ENCODE results near the gene RAD51. TPM values are rescaled to one million over a fixed set of nuclear protein-coding genes. Genes with fewer than 3 reads are reported as not detected.
A peak's percentile ranks its signal among the peaks of the same experiment; 100 is the strongest.

The RAD51 gene
- total RNA-seq, 2 donors from 2014 or later = 40.1 to 61.4 TPM

GRCh38 chr15:40743485-40743901 is 48.5 kb downstream of the RAD51 start:
- Mint-ChIP-seq H3K27me3 (no peaks in the 10 kb centered on the region), H3K4me3 (peak overlapping the region; percentile 71), H3K36me3 (ENCODE audit: low read depth) (peaks cover 90% of the 10 kb centered on the region), H3K9me3 (no peaks in the 10 kb centered on the region), H3K27ac (peak overlapping the region; percentile 89), H3K4me1 (peaks cover 20% of the 10 kb centered on the region)
- ATAC-seq (replicated peaks) = peak; percentile 43

GRCh38 chr15:40743921-40744814 is 49.2 kb downstream of the RAD51 start:
- Mint-ChIP-seq H3K27ac (peak overlapping the region; percentile 89), H3K36me3 (ENCODE audit: low read depth) (peaks cover 84% of the 10 kb centered on the region), H3K4me3 (peak overlapping the region; percentile 71), H3K4me1 (peaks cover 20% of the 10 kb centered on the region), H3K27me3 (no peaks in the 10 kb centered on the region), H3K9me3 (no peaks in the 10 kb centered on the region)
- ATAC-seq (replicated peaks) = peak; percentile 98

GRCh38 chr15:40744815-40745152 is 49.8 kb downstream of the RAD51 start:
- Mint-ChIP-seq H3K36me3 (ENCODE audit: low read depth) (peaks cover 83% of the 10 kb centered on the region), H3K9me3 (no peaks in the 10 kb centered on the region), H3K27me3 (no peaks in the 10 kb centered on the region)

GRCh38 chr15:40746916-40747418 is 52.0 kb downstream of the RAD51 start:
- Mint-ChIP-seq H3K4me1 (peaks cover 20% of the 10 kb centered on the region), H3K27ac (peak overlapping the region; percentile 48), H3K9me3 (no peaks in the 10 kb centered on the region), H3K27me3 (no peaks in the 10 kb centered on the region), H3K4me3 (no peak overlapping the region), H3K36me3 (ENCODE audit: low read depth) (peaks cover 85% of the 10 kb centered on the region)
- no peak for ATAC-seq (replicated peaks)

More at GRCh38 chr15:40744815-40745152, 49.8 kb downstream of the RAD51 start:
- H3K4me3 Mint-ChIP-seq = peak overlapping the region; percentile 71
- no peak for ATAC-seq (replicated peaks)
- H3K4me1 Mint-ChIP-seq = peaks cover 20% of the 10 kb centered on the region
- peak overlapping the region; percentile 62 for H3K27ac Mint-ChIP-seq

- Mint-ChIP-seq H3K27me3 (no peaks in the 10 kb centered on the region), H3K4me1 (peaks cover 23% of the 10 kb centered on the region), H3K4me3 (no peak overlapping the region), H3K36me3 (ENCODE audit: low read depth) (peaks cover 85% of the 10 kb centered on the region), H3K27ac (peak overlapping the region; percentile 48), H3K9me3 (no peaks in the 10 kb centered on the region)
- no peak for ATAC-seq (replicated peaks)
These were observed 53.0 kb downstream of the RAD51 start for GRCh38 chr15:40747685-40748631.

- Mint-ChIP-seq H3K27ac (peak overlapping the region; percentile 58), H3K4me3 (no peak overlapping the region), H3K9me3 (no peaks in the 10 kb centered on the region), H3K36me3 (ENCODE audit: low read depth) (peaks cover 88% of the 10 kb centered on the region), H3K4me1 (peaks cover 26% of the 10 kb centered on the region), H3K27me3 (no peaks in the 10 kb centered on the region)
- ATAC-seq (replicated peaks) = no peak
These were observed 54.2 kb downstream of the RAD51 start for GRCh38 chr15:40749151-40749630.

- H3K4me3 Mint-ChIP-seq = no peak overlapping the region
- peaks cover 72% of the 10 kb centered on the region for H3K36me3 Mint-ChIP-seq (ENCODE audit: low read depth)
- H3K9me3 Mint-ChIP-seq = no peaks in the 10 kb centered on the region
- peaks cover 20% of the 10 kb centered on the region for H3K4me1 Mint-ChIP-seq
- ATAC-seq (replicated peaks) = no peak
- H3K27ac Mint-ChIP-seq = peak overlapping the region; percentile 52
- H3K27me3 Mint-ChIP-seq = no peaks in the 10 kb centered on the region
These were observed 55.9 kb downstream of the RAD51 start for GRCh38 chr15:40750885-40751284.

- Mint-ChIP-seq H3K4me1 (peaks cover 20% of the 10 kb centered on the region), H3K4me3 (no peak overlapping the region), H3K36me3 (ENCODE audit: low read depth) (peaks cover 66% of the 10 kb centered on the region), H3K27me3 (no peaks in the 10 kb centered on the region), H3K9me3 (no peaks in the 10 kb centered on the region), H3K27ac (peak overlapping the region; percentile 52)
- no peak for ATAC-seq (replicated peaks)
These were observed 56.8 kb downstream of the RAD51 start for GRCh38 chr15:40751745-40752144.

GRCh38 chr15:40754574-40754882 is 59.6 kb downstream of the RAD51 start:
- ATAC-seq (replicated peaks) = peak; percentile 6
- Mint-ChIP-seq H3K36me3 (ENCODE audit: low read depth) (peaks cover 46% of the 10 kb centered on the region), H3K9me3 (no peaks in the 10 kb centered on the region), H3K27me3 (no peaks in the 10 kb centered on the region), H3K27ac (peak overlapping the region; percentile 75), H3K4me1 (peaks cover 20% of the 10 kb centered on the region), H3K4me3 (peak overlapping the region; percentile 90)

- H3K36me3 Mint-ChIP-seq (ENCODE audit: low read depth) = peaks cover 40% of the 10 kb centered on the region
- H3K27ac Mint-ChIP-seq = peak within 1 kb of the TSS; percentile 97
- ATAC-seq (replicated peaks) = peak; percentile 93
- peaks cover 20% of the 10 kb centered on the region for H3K4me1 Mint-ChIP-seq
- peak within 1 kb of the TSS; percentile 90 for H3K4me3 Mint-ChIP-seq
- no peaks in the 10 kb centered on the region for H3K27me3 Mint-ChIP-seq
- no peaks in the 10 kb centered on the region for H3K9me3 Mint-ChIP-seq
These were observed 60.2 kb downstream of the RAD51 start, which contains the start of gene RMDN3 for GRCh38 chr15:40754883-40755811. RMDN3 (minus strand) TSS chr15:40755254; CDS start chr15:40754783, 471 bp downstream.

- Mint-ChIP-seq H3K9me3 (no peaks in the 10 kb centered on the region), H3K4me1 (peaks cover 20% of the 10 kb centered on the region), H3K36me3 (ENCODE audit: low read depth) (peaks cover 33% of the 10 kb centered on the region), H3K27ac (peak overlapping the region; percentile 97), H3K4me3 (peak overlapping the region; percentile 90), H3K27me3 (no peaks in the 10 kb centered on the region)
- ATAC-seq (replicated peaks) = no peak
These were observed 60.8 kb downstream of the RAD51 start for GRCh38 chr15:40755812-40756208.

GRCh38 chr15:40756938-40757337 is 62.0 kb downstream of the RAD51 start:
- Mint-ChIP-seq H3K27me3 (no peaks in the 10 kb centered on the region), H3K9me3 (no peaks in the 10 kb centered on the region), H3K36me3 (ENCODE audit: low read depth) (peaks cover 22% of the 10 kb centered on the region), H3K4me1 (peaks cover 20% of the 10 kb centered on the region), H3K4me3 (no peak overlapping the region), H3K27ac (no peak overlapping the region)
- no peak for ATAC-seq (replicated peaks)

GRCh38 chr15:40759961-40760360 is 65.0 kb downstream of the RAD51 start:
- no peak overlapping the region for H3K4me3 Mint-ChIP-seq
- H3K4me1 Mint-ChIP-seq = peaks cover under 1% of the 10 kb centered on the region
- peaks cover 2% of the 10 kb centered on the region for H3K36me3 Mint-ChIP-seq (ENCODE audit: low read depth)
- H3K27me3 Mint-ChIP-seq = no peaks in the 10 kb centered on the region
- no peak overlapping the region for H3K27ac Mint-ChIP-seq
- no peaks in the 10 kb centered on the region for H3K9me3 Mint-ChIP-seq
- no peak for ATAC-seq (replicated peaks)

Measured in activated T-helper 17 cell treated with anti-CD3 and anti-CD28 coated beads, Interleukin-2, amount 50 U/mL, for 72 hours (primary cell).